Inflammatory macrophage treated with lipopolysaccharide for 4 hours (primary cell): ENCODE measurements around the gene HSD17B4.
"Not testable (repeated sequence)": the region's sequence is repeated elsewhere in the genome, so short reads cannot be mapped to it uniquely, and the experiment has no call there.

Source experiments
- DNase-seq: peaks from one replicate; pipeline ENCODE4 v3.0.0-alpha.2; 2020

The HSD17B4 gene

GRCh38 chr5:119484884-119485283 lies 32.6 kb downstream of the HSD17B4 start:
- DNase-seq: no peak

GRCh38 chr5:119501671-119502179 lies 49.4 kb downstream of the HSD17B4 start:
- DNase-seq: no peak

- DNase-seq: not testable (repeated sequence)
These were observed 51.6 kb downstream of the HSD17B4 start for GRCh38 chr5:119503939-119504338.

DNA sequence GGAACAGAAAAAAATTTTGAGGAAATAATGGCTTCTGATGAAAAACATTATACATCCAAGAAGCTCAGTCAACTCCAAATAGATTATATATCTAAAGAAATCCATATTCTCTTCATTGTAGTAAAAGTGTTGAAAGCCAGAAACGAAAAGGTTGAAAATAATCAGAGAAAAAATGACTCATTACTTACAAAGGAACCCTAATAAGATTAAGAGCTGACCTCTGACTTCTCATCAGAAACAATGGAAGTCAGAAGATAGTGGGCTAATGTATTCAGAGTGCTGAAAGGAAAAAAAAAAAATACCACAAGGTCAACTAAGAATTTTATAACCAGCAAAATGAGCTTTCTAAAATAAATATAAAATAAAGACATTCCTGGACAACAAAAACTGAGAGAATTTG lies 60.0 kb downstream of the HSD17B4 start:
- DNase-seq: no peak

- no peak for DNase-seq
These were observed 62.9 kb downstream of the HSD17B4 start for GRCh38 chr5:119515192-119515591.

- not testable (repeated sequence) for DNase-seq
These were observed 64.8 kb downstream of the HSD17B4 start for GRCh38 chr5:119517115-119517514.

GRCh38 chr5:119521232-119521631 lies 68.9 kb downstream of the HSD17B4 start:
- no peak for DNase-seq

GRCh38 chr5:119522841-119523240 lies 70.5 kb downstream of the HSD17B4 start:
- DNase-seq: no peak

GRCh38 chr5:119524485-119524884 lies 72.2 kb downstream of the HSD17B4 start:
- no peak for DNase-seq

GRCh38 chr5:119527351-119527750 lies 75.1 kb downstream of the HSD17B4 start:
- DNase-seq: no peak

DNA sequence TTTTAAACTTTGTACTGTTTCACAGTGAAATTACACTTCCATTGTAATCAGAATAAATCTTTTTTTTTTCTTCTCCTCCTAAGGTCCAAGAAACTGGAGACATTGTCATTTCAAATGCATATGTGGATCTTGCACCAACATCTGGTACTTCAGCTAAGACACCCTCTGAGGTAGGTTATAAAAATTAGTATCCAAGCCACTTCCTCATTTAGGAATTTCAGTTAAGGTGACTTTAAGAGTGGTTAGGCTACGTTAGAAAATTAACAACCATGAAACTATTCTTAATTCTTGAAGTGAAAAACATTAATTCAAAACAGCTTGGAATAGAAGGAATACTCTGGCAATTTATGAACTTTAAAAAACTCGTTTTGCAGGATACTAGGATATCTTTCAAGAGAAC lies 77.5 kb downstream of the HSD17B4 start:
- DNase-seq: no peak

DNA sequence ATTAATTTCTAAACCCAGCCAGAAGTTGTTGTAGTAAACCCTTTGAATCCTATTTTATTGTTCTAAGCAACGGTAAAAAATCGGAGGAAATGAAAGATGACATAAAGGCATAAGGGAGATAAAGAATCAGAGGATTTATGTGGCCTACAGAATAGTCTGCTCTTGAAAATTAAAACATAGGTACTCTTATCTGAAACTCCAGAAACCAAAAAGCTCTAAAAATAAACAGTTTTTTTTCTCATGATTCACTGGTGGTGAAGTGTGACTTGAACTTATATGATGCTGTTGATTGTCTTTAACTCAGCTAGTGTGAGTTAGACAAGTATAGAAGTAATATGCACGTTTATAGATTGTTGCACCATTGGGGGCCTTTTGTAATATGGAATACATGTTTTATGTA lies 80.3 kb downstream of the HSD17B4 start:
- no peak for DNase-seq

- DNase-seq: no peak
These were observed 85.4 kb downstream of the HSD17B4 start for GRCh38 chr5:119537704-119538103.

- no peak for DNase-seq
These were observed 89.4 kb downstream of the HSD17B4 start for GRCh38 chr5:119541716-119542115.

DNA sequence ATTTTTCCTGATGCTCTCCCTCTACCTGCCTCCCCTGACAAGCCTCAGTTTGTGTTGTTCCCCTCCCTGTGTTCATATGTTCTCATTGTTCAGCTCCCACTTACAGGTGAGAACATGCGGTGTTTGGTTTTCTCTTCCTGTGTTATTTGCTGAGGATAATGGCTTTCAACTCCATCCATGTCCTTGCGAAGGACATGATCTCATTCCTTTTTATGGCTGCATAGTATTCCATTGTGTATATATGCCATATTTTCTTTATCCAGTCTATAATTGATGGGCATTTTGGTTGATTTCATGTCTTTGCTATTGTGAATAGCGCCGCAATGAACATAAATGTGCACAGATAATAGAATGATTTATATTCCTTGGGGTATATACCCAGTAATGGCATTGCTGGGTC lies 99.5 kb downstream of the HSD17B4 start:
- DNase-seq: no peak

DNA sequence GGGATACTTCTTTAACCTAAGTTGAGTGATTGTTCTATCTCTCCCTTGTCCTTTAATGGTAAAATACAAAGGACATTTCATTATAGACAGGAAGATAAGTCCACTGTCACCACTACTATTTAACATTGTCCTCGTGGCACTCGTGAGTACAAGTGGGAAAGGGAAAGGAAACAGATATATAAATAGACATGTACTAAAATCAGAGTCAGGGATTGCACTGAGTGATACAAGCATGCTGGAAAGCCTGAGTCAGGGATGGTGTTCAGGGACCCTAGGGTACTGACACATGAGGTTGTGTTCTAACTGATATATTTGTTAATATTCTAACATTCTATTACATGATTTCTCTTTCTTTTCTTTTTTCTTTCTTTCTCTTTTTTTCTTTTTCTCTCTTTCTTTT lies 102.3 kb downstream of the HSD17B4 start:
- DNase-seq: no peak

GRCh38 chr5:119570910-119571309 lies 118.6 kb downstream of the HSD17B4 start:
- DNase-seq: no peak

GRCh38 chr5:119578937-119579336 lies 126.6 kb downstream of the HSD17B4 start:
- peak; percentile 41 for DNase-seq

DNA sequence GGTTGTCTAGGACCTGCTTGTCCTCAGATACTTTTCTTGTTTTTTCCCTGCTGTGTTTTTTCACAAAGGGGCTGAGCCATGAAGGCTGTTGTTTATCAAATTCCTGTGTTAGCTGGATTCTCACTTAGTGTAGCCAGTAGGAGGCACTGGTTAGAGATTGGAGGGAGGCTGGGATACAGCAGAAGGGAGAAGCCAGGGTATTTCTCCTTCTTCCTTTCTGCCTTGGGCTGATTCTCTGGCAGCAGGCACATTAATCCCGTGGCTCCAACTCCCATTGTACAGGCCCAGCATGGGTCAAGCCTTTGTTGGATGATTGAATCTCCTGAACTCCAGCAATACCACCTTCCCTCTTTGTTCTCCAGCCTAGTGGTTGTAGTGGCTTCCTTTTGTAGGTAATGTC lies 130.7 kb downstream of the HSD17B4 start:
- no peak for DNase-seq

DNA sequence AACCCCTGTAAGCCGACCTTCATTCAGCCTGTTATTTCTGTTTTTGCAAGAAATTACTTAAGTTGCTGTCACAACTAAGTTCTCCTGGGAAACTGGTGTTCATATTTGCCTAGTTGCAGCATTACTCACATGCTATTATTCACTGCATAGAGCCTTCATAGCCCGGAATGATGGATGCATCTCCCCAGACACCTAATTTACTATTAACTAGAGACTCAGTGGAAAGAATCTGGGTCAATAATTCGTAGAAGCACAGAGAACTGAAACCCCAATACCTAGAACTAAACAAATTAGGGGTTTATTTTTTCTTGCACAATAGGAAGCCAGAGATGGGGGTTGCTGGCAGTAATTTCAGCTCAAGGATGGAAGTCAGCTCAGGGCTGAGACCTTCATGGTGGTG lies 131.4 kb downstream of the HSD17B4 start:
- DNase-seq: no peak
